WERI-Rb-1 (cell line): ENCODE measurements around the gene MAML3.

Experiments used
- DNase-seq: peaks from one replicate; pipeline ENCODE4 v3.0.0-alpha.2; 2020
- H3K27ac ChIP-seq: fragments of 250-450 bp; sonication (Bioruptor Pico); 2 replicates; pipeline ENCODE4 v1.5.1; 2020; ENCODE audit warnings: mild to moderate bottlenecking, moderate library complexity
- H3K27me3 ChIP-seq: fragments of 250-450 bp; sonication (Bioruptor Pico); 2 replicates; pipeline ENCODE4 v1.5.1; 2021; ENCODE audit warnings: mild to moderate bottlenecking, low read depth, moderate library complexity; ENCODE audit not compliant: insufficient read depth, severe bottlenecking
- H3K36me3 ChIP-seq: fragments of 250-450 bp; sonication (Bioruptor Pico); 2 replicates; pipeline ENCODE4 v1.5.1; 2020; ENCODE audit warnings: mild to moderate bottlenecking, moderate library complexity
- H3K4me3 ChIP-seq: 2 replicates; pipeline ENCODE4 v1.5.1; 2011; ENCODE audit warnings: low read depth, mild to moderate bottlenecking, control low read depth, low read length
- H3K9me3 ChIP-seq: fragments of 250-450 bp; sonication (Bioruptor Pico); 2 replicates; pipeline ENCODE4 v1.5.1; 2021; ENCODE audit warnings: mild to moderate bottlenecking, moderate library complexity; ENCODE audit not compliant: severe bottlenecking
- TF ChIP-seq, protein P1 (sequence below): IDR thresholded peaks from 2 replicates; pipeline ENCODE4 v1.5.1; 2011; ENCODE audit warnings: low read depth, mild to moderate bottlenecking, control low read depth, inconsistent platforms, low read length

Gene MAML3

GRCh38 chr4:139887376-139887802 lies 266.6 kb downstream of the MAML3 start:
- Histone ChIP-seq H3K27ac (no peak overlapping the region), H3K4me3 (no peak overlapping the region), H3K36me3 (no peaks in the 10 kb centered on the region), H3K27me3 (no peaks in the 10 kb centered on the region), H3K9me3 (peaks cover 4% of the 10 kb centered on the region)
- TF ChIP-seq, protein P1, sequence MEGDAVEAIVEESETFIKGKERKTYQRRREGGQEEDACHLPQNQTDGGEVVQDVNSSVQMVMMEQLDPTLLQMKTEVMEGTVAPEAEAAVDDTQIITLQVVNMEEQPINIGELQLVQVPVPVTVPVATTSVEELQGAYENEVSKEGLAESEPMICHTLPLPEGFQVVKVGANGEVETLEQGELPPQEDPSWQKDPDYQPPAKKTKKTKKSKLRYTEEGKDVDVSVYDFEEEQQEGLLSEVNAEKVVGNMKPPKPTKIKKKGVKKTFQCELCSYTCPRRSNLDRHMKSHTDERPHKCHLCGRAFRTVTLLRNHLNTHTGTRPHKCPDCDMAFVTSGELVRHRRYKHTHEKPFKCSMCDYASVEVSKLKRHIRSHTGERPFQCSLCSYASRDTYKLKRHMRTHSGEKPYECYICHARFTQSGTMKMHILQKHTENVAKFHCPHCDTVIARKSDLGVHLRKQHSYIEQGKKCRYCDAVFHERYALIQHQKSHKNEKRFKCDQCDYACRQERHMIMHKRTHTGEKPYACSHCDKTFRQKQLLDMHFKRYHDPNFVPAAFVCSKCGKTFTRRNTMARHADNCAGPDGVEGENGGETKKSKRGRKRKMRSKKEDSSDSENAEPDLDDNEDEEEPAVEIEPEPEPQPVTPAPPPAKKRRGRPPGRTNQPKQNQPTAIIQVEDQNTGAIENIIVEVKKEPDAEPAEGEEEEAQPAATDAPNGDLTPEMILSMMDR: no peak
- no peak for DNase-seq

- Histone ChIP-seq H3K36me3 (no peaks in the 10 kb centered on the region), H3K9me3 (peaks cover 4% of the 10 kb centered on the region), H3K27me3 (no peaks in the 10 kb centered on the region), H3K4me3 (no peak overlapping the region), H3K27ac (no peak overlapping the region)
- DNase-seq: no peak
- TF ChIP-seq, protein P1: no peak
These were observed 267.2 kb downstream of the MAML3 start for GRCh38 chr4:139886798-139887197.

- H3K9me3 ChIP-seq: peaks cover 4% of the 10 kb centered on the region
- no peaks in the 10 kb centered on the region for H3K27me3 ChIP-seq
- DNase-seq: no peak
- H3K27ac ChIP-seq: no peak overlapping the region
- no peaks in the 10 kb centered on the region for H3K36me3 ChIP-seq
- no peak overlapping the region for H3K4me3 ChIP-seq
- TF ChIP-seq, protein P1: no peak
These were observed 269.5 kb downstream of the MAML3 start for GRCh38 chr4:139884438-139884837.

DNA sequence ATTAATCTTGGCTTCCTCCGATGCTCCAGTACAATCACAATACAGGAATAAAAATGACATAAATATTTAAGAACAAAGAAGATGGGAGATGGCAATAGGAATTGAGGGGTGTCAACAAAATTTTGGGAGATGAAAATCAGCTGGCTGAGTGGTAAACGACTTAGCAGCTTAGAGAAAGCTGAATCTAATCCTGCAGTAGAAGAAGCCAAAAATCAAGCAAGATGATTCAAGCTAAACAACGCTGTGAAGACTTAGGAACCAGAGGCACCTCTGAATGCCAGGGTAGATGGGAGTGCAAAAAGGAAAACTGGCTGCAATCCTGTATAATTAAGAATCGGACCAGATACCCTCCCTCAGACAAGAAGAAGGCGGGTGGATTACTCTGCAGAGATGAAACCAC lies 273.1 kb downstream of the MAML3 start:
- no peak overlapping the region for H3K4me3 ChIP-seq
- peaks cover 4% of the 10 kb centered on the region for H3K9me3 ChIP-seq
- DNase-seq: no peak
- H3K27me3 ChIP-seq: no peaks in the 10 kb centered on the region
- no peak overlapping the region for H3K27ac ChIP-seq
- TF ChIP-seq, protein P1: no peak
- H3K36me3 ChIP-seq: no peaks in the 10 kb centered on the region

GRCh38 chr4:139878050-139878449 lies 275.9 kb downstream of the MAML3 start:
- no peak for DNase-seq

DNA sequence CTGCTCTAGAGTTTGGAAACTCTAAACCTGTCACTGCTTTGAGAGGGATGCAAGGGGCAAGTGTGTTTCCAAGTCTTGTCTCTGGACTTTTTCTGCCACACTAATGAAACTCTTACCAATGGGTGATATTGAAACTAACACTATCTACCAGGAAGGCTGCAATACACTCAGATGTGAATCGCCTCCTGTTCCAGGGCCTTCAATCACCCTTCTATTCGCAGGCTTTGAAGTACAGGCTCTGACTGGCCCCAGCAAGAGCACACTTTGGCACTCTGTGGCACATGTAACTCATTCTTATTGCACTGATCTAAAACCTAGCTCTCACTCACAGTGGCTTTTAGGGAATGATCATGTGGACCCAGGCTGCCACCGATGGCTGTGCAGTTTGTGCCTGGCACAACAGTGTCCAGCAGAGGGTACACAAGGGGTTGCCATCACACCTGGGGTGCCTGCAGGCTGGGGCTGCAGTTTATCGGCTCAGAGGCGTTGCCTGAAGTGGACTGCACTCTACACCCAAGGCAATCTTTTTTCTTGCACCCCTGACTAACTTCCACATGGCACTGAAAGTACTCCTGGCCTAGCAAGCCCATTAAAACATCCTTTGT lies 277.5 kb downstream of the MAML3 start:
- DNase-seq: no peak
- Histone ChIP-seq H3K27ac (no peak overlapping the region), H3K27me3 (no peaks in the 10 kb centered on the region), H3K4me3 (no peak overlapping the region), H3K36me3 (no peaks in the 10 kb centered on the region), H3K9me3 (peaks cover 4% of the 10 kb centered on the region)
- TF ChIP-seq, protein P1: peak; percentile 32; the same call in 1 of the 2 replicates

More at GRCh38 chr4:139878050-139878449, 275.9 kb downstream of the MAML3 start:
- Histone ChIP-seq H3K4me3 (no peak overlapping the region), H3K27ac (no peak overlapping the region), H3K36me3 (no peaks in the 10 kb centered on the region), H3K27me3 (no peaks in the 10 kb centered on the region), H3K9me3 (peaks cover 5% of the 10 kb centered on the region)
- TF ChIP-seq, protein P1: no peak
